Activated CD4-positive, alpha-beta T cell treated with anti-CD3 and anti-CD28 coated beads for 36 hours (primary cell): Measurements from ENCODE around the gene GDNF. TPM values are rescaled to one million over a fixed set of nuclear protein-coding genes. Genes with fewer than 3 reads are reported as not detected.
"Not testable (repeated sequence)": the region's sequence is repeated elsewhere in the genome, so short reads cannot be mapped to it uniquely, and the experiment has no call there.

Experiments used
- ATAC-seq: fragments of 200-7000 bp; cut with Tn5 transposase; one replicate; pipeline ENCODE4 v1.10.0; 2021; ENCODE audit warnings: mild to moderate bottlenecking, moderate library complexity
- CTCF ChIA-PET: fragments of 350-600 bp; sonication (Branson Sonifier 250); formaldehyde crosslinking; loops from one replicate; lab custom pipeline; 2021; ENCODE audit warnings: antibody characterized with exemption; lab: Charles Lee
- POLR2A ChIA-PET: fragments of 350-600 bp; sonication (Branson Sonifier 250); formaldehyde crosslinking; loops from one replicate; lab custom pipeline; 2021; ENCODE audit warnings: antibody characterized with exemption, inconsistent platforms; lab: Charles Lee
- DNase-seq: peaks from one replicate; pipeline ENCODE4 v3.0.0-alpha.2; 2020
- H3K27ac Mint-ChIP-seq: one replicate; pipeline ENCODE4 v1.8.0; 2021; ENCODE audit warnings: mixed read lengths
- H3K27me3 Mint-ChIP-seq: one replicate; pipeline ENCODE4 v1.8.0; 2021; ENCODE audit warnings: mixed read lengths
- H3K36me3 Mint-ChIP-seq: one replicate; pipeline ENCODE4 v1.8.0; 2021; ENCODE audit warnings: low read depth, mixed read lengths
- H3K4me1 Mint-ChIP-seq: one replicate; pipeline ENCODE4 v1.8.0; 2021; ENCODE audit warnings: mixed read lengths
- H3K4me3 Mint-ChIP-seq: one replicate; pipeline ENCODE4 v1.8.0; 2021; ENCODE audit warnings: mild to moderate bottlenecking, moderate library complexity, mixed read lengths
- H3K9me3 Mint-ChIP-seq: one replicate; pipeline ENCODE4 v1.8.0; 2021; ENCODE audit warnings: low read depth, mixed read lengths
- intact Hi-C, 2 experiments: fragments of 100-400 bp; cut with DNase I in 1 of 2; cut with micrococcal nuclease in 1 of 2; formaldehyde crosslinking; loops; one replicate each; pipeline versions ENCODE4 v1.14.2 to v1.15.1; 2022 to 2024; cut with DNase I, micrococcal nuclease
- total RNA-seq, 2 experiments: library from RNA; stranded (reverse); gene quantifications; one replicate each; pipeline ENCODE4 v1.2.3, GENCODE V29; 2021

The GDNF gene
- total RNA-seq, 2 experiments from 2014 or later, result not detected

GRCh38 chr5:37867654-37868053, 27.8 kb upstream of the GDNF start:
- no peak for ATAC-seq
- no peaks in the 10 kb centered on the region for H3K36me3 Mint-ChIP-seq
- intact Hi-C loops, result no loop called here
- ChIA-PET CTCF (no interaction called here), POLR2A (no interaction called here)
- DNase-seq, result no peak
- H3K27me3 Mint-ChIP-seq, result peaks cover 9% of the 10 kb centered on the region
- H3K4me3 Mint-ChIP-seq, result no peak overlapping the region
- H3K4me1 Mint-ChIP-seq, result no peaks in the 10 kb centered on the region
- no peaks in the 10 kb centered on the region for H3K9me3 Mint-ChIP-seq
- no peak overlapping the region for H3K27ac Mint-ChIP-seq

GRCh38 chr5:37862907-37863306, 23.1 kb upstream of the GDNF start:
- H3K36me3 Mint-ChIP-seq, POLR2A ChIA-PET, CTCF ChIA-PET, H3K27ac Mint-ChIP-seq, H3K9me3 Mint-ChIP-seq, ATAC-seq, DNase-seq, H3K4me3 Mint-ChIP-seq, H3K4me1 Mint-ChIP-seq, intact Hi-C loops: not testable (repeated sequence)
- peaks cover 13% of the 10 kb centered on the region for H3K27me3 Mint-ChIP-seq

- intact Hi-C loops, result no loop called here
- Mint-ChIP-seq H3K9me3 (no peaks in the 10 kb centered on the region), H3K27me3 (peaks cover 21% of the 10 kb centered on the region), H3K27ac (no peak overlapping the region), H3K4me3 (no peak overlapping the region), H3K4me1 (no peaks in the 10 kb centered on the region), H3K36me3 (no peaks in the 10 kb centered on the region)
- DNase-seq (no peak), ATAC-seq (no peak)
- CTCF ChIA-PET, result no interaction called here
- POLR2A ChIA-PET, result no interaction called here
These were observed 20.4 kb upstream of the GDNF start for GRCh38 chr5:37860206-37860605.

- intact Hi-C loops, result no loop called here
- Mint-ChIP-seq H3K27ac (no peak overlapping the region), H3K9me3 (no peaks in the 10 kb centered on the region), H3K36me3 (no peaks in the 10 kb centered on the region), H3K4me3 (no peak overlapping the region), H3K27me3 (peaks cover 21% of the 10 kb centered on the region), H3K4me1 (no peaks in the 10 kb centered on the region)
- DNase-seq (no peak), ATAC-seq (no peak)
- CTCF ChIA-PET, result interaction anchor here (1.2 kb wide), 1 partner anchor 332 kb away, joined by 3 read pairs; no protein-coding TSS in a partner anchor
- POLR2A ChIA-PET, result no interaction called here
These were observed 20.0 kb upstream of the GDNF start for GRCh38 chr5:37859805-37860204.

DNA sequence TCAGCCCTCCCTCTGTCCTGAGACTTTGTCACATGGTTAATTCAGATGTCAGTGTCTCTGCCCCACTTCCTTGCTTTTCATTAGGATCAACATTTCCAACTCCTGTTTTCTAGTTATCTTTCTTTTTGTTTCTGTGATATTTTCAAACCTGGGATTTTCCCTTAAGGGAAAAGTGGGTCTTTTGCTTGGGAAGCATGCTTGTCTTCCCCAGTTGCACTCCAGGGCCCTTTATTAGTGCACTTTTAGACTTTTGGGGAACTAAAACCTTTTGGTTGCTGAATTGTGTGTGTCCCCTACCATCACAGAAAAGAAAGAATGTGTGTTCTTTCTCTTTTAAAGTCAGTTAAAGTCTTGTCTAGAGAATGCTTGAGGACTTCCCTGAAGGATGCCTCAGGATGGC, 18.4 kb upstream of the GDNF start:
- ChIA-PET POLR2A (no interaction called here), CTCF (interaction anchor here (0.6 kb wide), 1 partner anchor 349 kb away, joined by 4 read pairs; no protein-coding TSS in a partner anchor)
- DNase-seq (no peak), ATAC-seq (no peak)
- Mint-ChIP-seq H3K9me3 (no peaks in the 10 kb centered on the region), H3K27me3 (peaks cover 21% of the 10 kb centered on the region), H3K4me3 (no peak overlapping the region), H3K4me1 (no peaks in the 10 kb centered on the region), H3K36me3 (no peaks in the 10 kb centered on the region), H3K27ac (no peak overlapping the region)
- intact Hi-C loops, result no loop called here

- Mint-ChIP-seq H3K27me3 (peaks cover 22% of the 10 kb centered on the region), H3K27ac (no peak overlapping the region), H3K36me3 (no peaks in the 10 kb centered on the region), H3K4me1 (no peaks in the 10 kb centered on the region), H3K9me3 (no peaks in the 10 kb centered on the region), H3K4me3 (no peak overlapping the region)
- DNase-seq, result no peak
- intact Hi-C loops, result no loop called here
- ChIA-PET CTCF (interaction anchor here (0.6 kb wide), 1 partner anchor 349 kb away, joined by 4 read pairs; no protein-coding TSS in a partner anchor), POLR2A (no interaction called here)
- ATAC-seq, result no peak
These were observed 17.9 kb upstream of the GDNF start for GRCh38 chr5:37857696-37858095.

GRCh38 chr5:37855438-37855837, 15.6 kb upstream of the GDNF start:
- no peak overlapping the region for H3K4me3 Mint-ChIP-seq
- ChIA-PET POLR2A (no interaction called here), CTCF (no interaction called here)
- DNase-seq (no peak), ATAC-seq (no peak)
- H3K4me1 Mint-ChIP-seq, result no peaks in the 10 kb centered on the region
- no peaks in the 10 kb centered on the region for H3K9me3 Mint-ChIP-seq
- H3K36me3 Mint-ChIP-seq, result no peaks in the 10 kb centered on the region
- H3K27me3 Mint-ChIP-seq, result peaks cover 22% of the 10 kb centered on the region
- no peak overlapping the region for H3K27ac Mint-ChIP-seq
- intact Hi-C loops, result no loop called here

GRCh38 chr5:37851305-37851704, 11.5 kb upstream of the GDNF start:
- no peak for ATAC-seq
- no peak for DNase-seq
- Mint-ChIP-seq H3K36me3 (no peaks in the 10 kb centered on the region), H3K27ac (no peak overlapping the region), H3K9me3 (no peaks in the 10 kb centered on the region), H3K4me1 (no peaks in the 10 kb centered on the region), H3K27me3 (peaks cover 21% of the 10 kb centered on the region), H3K4me3 (no peak overlapping the region)
- CTCF ChIA-PET, result interaction anchor here (0.6 to 0.9 kb wide), 2 partner anchors 10 to 261 kb away, joined by 3 read pairs; no protein-coding TSS in a partner anchor
- intact Hi-C loops, result no loop called here
- POLR2A ChIA-PET, result no interaction called here

DNA sequence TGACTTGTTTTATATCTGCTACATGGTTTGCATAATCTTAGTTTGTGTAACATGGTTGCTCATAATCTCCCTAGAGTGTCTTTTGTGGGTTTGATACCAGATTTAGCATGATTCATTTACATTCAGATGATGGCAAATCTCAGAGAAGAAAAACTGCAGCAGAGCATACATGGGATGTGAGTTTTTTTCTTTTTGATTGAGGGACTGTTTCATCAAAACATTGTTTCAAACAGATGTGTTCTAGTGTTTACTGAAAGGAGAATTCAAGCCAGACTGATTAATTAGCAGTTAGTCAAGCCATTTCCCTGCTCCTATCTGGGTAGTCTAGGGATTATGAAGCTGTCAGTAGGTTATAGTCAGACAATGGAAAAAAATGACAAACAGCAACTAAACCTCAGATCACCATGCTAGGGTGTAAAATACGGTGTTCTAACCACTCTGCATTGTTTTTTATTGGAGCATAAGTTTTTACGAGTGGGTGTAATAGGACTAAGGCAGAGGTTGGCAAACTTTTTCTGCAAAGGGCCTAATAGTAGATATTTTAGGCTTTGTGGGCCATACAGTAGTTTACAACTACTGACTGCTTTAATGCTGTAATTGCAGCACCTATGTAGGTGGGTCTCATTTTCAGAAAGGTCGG, 10.5 kb upstream of the GDNF start:
- ChIA-PET CTCF (interaction anchor here (0.9 to 1.8 kb wide), 2 partner anchors 9 to 13 kb away, joined by 3 to 4 read pairs; no protein-coding TSS in a partner anchor), POLR2A (interaction anchor here (0.7 kb wide), 1 partner anchor 21 kb away, joined by 5 read pairs; no protein-coding TSS in a partner anchor)
- Mint-ChIP-seq H3K4me3 (no peak overlapping the region), H3K4me1 (no peaks in the 10 kb centered on the region), H3K9me3 (no peaks in the 10 kb centered on the region), H3K36me3 (no peaks in the 10 kb centered on the region), H3K27me3 (peaks cover 21% of the 10 kb centered on the region), H3K27ac (no peak overlapping the region)
- intact Hi-C loops, result no loop called here
- no peak for ATAC-seq
- DNase-seq, result no peak

- Mint-ChIP-seq H3K9me3 (no peaks in the 10 kb centered on the region), H3K36me3 (no peaks in the 10 kb centered on the region), H3K27me3 (peaks cover 24% of the 10 kb centered on the region), H3K4me1 (no peaks in the 10 kb centered on the region), H3K4me3 (no peak overlapping the region), H3K27ac (no peak overlapping the region)
- intact Hi-C loops, result no loop called here
- ChIA-PET POLR2A (no interaction called here), CTCF (interaction anchor here (0.7 to 1.8 kb wide), 2 partner anchors 13 to 437 kb away, joined by 3 to 4 read pairs; no protein-coding TSS in a partner anchor)
- no peak for DNase-seq
- no peak for ATAC-seq
These were observed 9.8 kb upstream of the GDNF start for GRCh38 chr5:37849641-37850040.

GRCh38 chr5:37847978-37848425, 8.2 kb upstream of the GDNF start:
- H3K36me3 Mint-ChIP-seq, result no peaks in the 10 kb centered on the region
- ATAC-seq (no peak), DNase-seq (no peak)
- H3K27ac Mint-ChIP-seq, result no peak overlapping the region
- H3K9me3 Mint-ChIP-seq, result no peaks in the 10 kb centered on the region
- peaks cover 26% of the 10 kb centered on the region for H3K27me3 Mint-ChIP-seq
- H3K4me3 Mint-ChIP-seq, result no peak overlapping the region
- no peaks in the 10 kb centered on the region for H3K4me1 Mint-ChIP-seq
- intact Hi-C loops, result no loop called here
- ChIA-PET CTCF (no interaction called here), POLR2A (no interaction called here)

- no peak for DNase-seq
- ChIA-PET POLR2A (no interaction called here), CTCF (interaction anchor here (0.6 to 1.2 kb wide), 3 partner anchors 10 to 418 kb away, joined by 3 read pairs; no protein-coding TSS in a partner anchor)
- Mint-ChIP-seq H3K4me1 (no peaks in the 10 kb centered on the region), H3K27ac (no peak overlapping the region), H3K9me3 (no peaks in the 10 kb centered on the region), H3K36me3 (no peaks in the 10 kb centered on the region), H3K4me3 (no peak overlapping the region), H3K27me3 (peaks cover 30% of the 10 kb centered on the region)
- ATAC-seq, result no peak
- intact Hi-C loops, result no loop called here
These were observed 7.0 kb upstream of the GDNF start for GRCh38 chr5:37846786-37847310.
